ENCODE results near the gene ADD3.

Gene ADD3

DNA sequence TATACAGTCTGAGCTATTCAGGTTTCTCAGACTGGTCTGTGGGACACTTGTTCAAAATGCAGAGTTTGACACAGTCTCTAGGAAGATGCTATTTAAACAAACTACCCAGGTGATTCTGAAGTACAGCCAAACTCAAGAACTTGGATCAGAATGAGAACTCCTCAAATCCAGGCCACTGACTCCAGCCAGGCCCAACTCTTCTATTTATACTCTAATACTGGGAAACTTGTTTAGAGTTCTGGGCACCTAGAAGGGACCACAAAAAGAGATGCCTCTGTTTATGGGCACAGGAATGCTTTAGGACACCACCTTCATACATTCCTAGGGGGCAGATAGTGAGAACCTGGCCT lies 40.1 kb upstream of the ADD3 start:
- H3K4me3 ChIP-seq (ENCODE audit: low read depth, low read length), result no peak overlapping the region
- CTCF ChIA-PET, result interaction anchor here (0.8 to 2.8 kb wide), 5 partner anchors 10 to 170 kb away, joined by 3 to 14 read pairs (median 6); no protein-coding TSS in a partner anchor
- H3K9me3 ChIP-seq (ENCODE audit: control insufficient read depth, insufficient read depth, low read depth, low read length), result no peaks in the 10 kb centered on the region
- H3K27ac ChIP-seq (ENCODE audit: extremely low read depth, low read depth, low read length), result no peak overlapping the region
- POLR2A ChIA-PET, result no interaction called here
- TF ChIP-seq ZNF146 (tag by site-specific recombination; IDR thresholded peaks at IDR 0.05), result no peak
- no peak for TF ChIP-seq ZNF558 (tag by site-specific recombination; IDR thresholded peaks at IDR 0.05)
- TF ChIP-seq ZNF114 (tag by site-specific recombination; IDR thresholded peaks at IDR 0.05), result no peak
- no peak for TF ChIP-seq ZNF174 (tag by site-specific recombination; IDR thresholded peaks at IDR 0.05)
- TF ChIP-seq HOXA7 (CRISPR knock-in tag; IDR thresholded peaks at IDR 0.05; ENCODE audit: borderline replicate concordance), result no peak
- TF ChIP-seq KLF7 (tag by site-specific recombination; IDR thresholded peaks at IDR 0.05; ENCODE audit: borderline replicate concordance), result no peak
- no peak for TF ChIP-seq ZNF140 (tag by site-specific recombination; IDR thresholded peaks at IDR 0.05)
- TF ChIP-seq ZFHX2 (tag by site-specific recombination; conservative IDR thresholded peaks at IDR 0.05), result no peak
- no peak for TF ChIP-seq ZNF37A (tag by site-specific recombination; IDR thresholded peaks at IDR 0.05)
- no peak for TF ChIP-seq GFI1B (tag by site-specific recombination; IDR thresholded peaks at IDR 0.05)
- TF ChIP-seq ZNF394 (tag by site-specific recombination; IDR thresholded peaks at IDR 0.05; ENCODE audit: borderline replicate concordance), result no peak
- TF ChIP-seq ZNF768 (tag by site-specific recombination; IDR thresholded peaks at IDR 0.05), result no peak
- TF ChIP-seq, protein P1, sequence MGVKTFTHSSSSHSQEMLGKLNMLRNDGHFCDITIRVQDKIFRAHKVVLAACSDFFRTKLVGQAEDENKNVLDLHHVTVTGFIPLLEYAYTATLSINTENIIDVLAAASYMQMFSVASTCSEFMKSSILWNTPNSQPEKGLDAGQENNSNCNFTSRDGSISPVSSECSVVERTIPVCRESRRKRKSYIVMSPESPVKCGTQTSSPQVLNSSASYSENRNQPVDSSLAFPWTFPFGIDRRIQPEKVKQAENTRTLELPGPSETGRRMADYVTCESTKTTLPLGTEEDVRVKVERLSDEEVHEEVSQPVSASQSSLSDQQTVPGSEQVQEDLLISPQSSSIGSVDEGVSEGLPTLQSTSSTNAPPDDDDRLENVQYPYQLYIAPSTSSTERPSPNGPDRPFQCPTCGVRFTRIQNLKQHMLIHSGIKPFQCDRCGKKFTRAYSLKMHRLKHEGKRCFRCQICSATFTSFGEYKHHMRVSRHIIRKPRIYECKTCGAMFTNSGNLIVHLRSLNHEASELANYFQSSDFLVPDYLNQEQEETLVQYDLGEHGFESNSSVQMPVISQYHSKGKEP (tag by site-specific recombination; IDR thresholded peaks at IDR 0.05), result no peak
- no peak for TF ChIP-seq ZNF658 (tag by site-specific recombination; IDR thresholded peaks at IDR 0.05)
- TF ChIP-seq, protein P2, sequence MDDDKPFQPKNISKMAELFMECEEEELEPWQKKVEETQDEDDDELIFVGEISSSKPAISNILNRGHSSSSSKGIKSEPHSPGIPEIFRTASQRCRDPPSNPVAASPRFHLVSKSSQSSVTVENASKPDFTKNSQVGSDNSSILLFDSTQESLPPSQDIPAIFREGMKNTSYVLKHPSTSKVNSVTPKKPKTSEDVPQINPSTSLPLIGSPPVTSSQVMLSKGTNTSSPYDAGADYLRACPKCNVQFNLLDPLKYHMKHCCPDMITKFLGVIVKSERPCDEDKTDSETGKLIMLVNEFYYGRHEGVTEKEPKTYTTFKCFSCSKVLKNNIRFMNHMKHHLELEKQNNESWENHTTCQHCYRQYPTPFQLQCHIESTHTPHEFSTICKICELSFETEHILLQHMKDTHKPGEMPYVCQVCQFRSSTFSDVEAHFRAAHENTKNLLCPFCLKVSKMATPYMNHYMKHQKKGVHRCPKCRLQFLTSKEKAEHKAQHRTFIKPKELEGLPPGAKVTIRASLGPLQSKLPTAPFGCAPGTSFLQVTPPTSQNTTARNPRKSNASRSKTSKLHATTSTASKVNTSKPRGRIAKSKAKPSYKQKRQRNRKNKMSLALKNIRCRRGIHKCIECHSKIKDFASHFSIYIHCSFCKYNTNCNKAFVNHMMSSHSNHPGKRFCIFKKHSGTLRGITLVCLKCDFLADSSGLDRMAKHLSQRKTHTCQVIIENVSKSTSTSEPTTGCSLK (tag by site-specific recombination; IDR thresholded peaks at IDR 0.05), result no peak
- no peak for TF ChIP-seq YY1 (tag by site-specific recombination; IDR thresholded peaks at IDR 0.05)
- TF ChIP-seq ZNF169 (tag by site-specific recombination; IDR thresholded peaks at IDR 0.05), result no peak
- no peak for TF ChIP-seq ZBTB21 (tag by site-specific recombination; IDR thresholded peaks at IDR 0.05)
- no peaks in the 10 kb centered on the region for H3K36me3 ChIP-seq (ENCODE audit: control insufficient read depth in 2 of 2, insufficient read depth in 1 of 2, low read length in 2 of 2)
- peaks cover 19% of the 10 kb centered on the region for H3K4me1 ChIP-seq (ENCODE audit: control insufficient read depth, insufficient read depth, low read length)

DNA sequence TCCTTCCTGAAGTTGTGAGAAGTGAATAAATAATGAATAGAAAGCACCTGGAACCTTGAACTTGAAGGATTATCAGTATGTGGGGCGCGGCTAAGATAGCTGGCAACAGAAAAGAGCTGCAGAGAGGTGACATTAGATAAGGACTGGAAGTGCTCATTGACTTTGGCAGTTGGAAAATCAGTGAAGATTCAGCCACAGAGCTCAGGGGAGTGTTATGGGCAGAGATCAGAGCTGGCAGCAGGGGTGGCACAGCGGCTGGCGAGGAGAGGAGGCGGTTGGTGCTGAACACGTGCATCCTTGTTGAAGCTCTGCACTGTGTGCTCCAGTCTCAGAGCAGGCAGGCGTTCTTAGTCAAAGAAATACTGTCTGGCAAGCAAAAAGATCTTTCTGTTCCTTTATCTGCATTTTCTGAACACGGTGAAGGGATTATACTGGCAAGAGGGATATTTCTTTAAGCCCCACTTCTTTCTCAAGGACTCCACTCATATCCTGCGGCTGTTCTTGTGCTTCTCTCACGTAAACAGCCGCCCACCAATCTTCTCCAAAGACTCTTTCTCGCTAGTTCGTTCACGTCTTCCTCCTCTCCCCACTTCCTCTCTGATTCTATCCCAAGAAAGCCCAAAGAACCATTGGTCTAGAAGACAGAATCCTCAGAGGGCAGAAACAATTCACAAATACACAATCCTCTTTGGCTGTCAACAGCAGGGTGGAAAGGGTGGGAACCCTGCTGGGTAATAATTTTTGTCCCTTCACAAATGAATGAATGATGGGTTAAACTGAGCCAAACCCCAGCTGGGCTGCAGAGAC lies 38.6 kb upstream of the ADD3 start:
- CTCF ChIA-PET, result interaction anchor here (0.5 to 2.8 kb wide), 9 partner anchors 9 to 1786 kb away, joined by 3 to 14 read pairs (median 4); no protein-coding TSS in a partner anchor
- no peaks in the 10 kb centered on the region for H3K36me3 ChIP-seq (ENCODE audit: control insufficient read depth in 2 of 2, insufficient read depth in 1 of 2, low read length in 2 of 2)

More for the DNA sequence above, 38.6 kb upstream of the ADD3 start:
- no peaks in the 10 kb centered on the region for H3K9me3 ChIP-seq (ENCODE audit: control insufficient read depth, insufficient read depth, low read depth, low read length)
- H3K27ac ChIP-seq (ENCODE audit: extremely low read depth, low read depth, low read length), result no peak overlapping the region
- H3K4me1 ChIP-seq (ENCODE audit: control insufficient read depth, insufficient read depth, low read length), result peaks cover 19% of the 10 kb centered on the region
- TF ChIP-seq ZNF223 (tag by site-specific recombination; IDR thresholded peaks at IDR 0.05) (no peak), ZBTB48 (tag by site-specific recombination; IDR thresholded peaks at IDR 0.05) (no peak), ZNF514 (tag by site-specific recombination; IDR thresholded peaks at IDR 0.05) (no peak), ZNF791 (tag by site-specific recombination; IDR thresholded peaks at IDR 0.05) (no peak), ZNF169 (tag by site-specific recombination; IDR thresholded peaks at IDR 0.05) (no peak), FEZF1 (tag by site-specific recombination; IDR thresholded peaks at IDR 0.05) (0 out of 2 replicates have a peak, but pooled peaks have one; percentile 14), ZNF138 (tag by site-specific recombination; IDR thresholded peaks at IDR 0.05; ENCODE audit: borderline replicate concordance) (no peak)
- TF ChIP-seq, protein P3, sequence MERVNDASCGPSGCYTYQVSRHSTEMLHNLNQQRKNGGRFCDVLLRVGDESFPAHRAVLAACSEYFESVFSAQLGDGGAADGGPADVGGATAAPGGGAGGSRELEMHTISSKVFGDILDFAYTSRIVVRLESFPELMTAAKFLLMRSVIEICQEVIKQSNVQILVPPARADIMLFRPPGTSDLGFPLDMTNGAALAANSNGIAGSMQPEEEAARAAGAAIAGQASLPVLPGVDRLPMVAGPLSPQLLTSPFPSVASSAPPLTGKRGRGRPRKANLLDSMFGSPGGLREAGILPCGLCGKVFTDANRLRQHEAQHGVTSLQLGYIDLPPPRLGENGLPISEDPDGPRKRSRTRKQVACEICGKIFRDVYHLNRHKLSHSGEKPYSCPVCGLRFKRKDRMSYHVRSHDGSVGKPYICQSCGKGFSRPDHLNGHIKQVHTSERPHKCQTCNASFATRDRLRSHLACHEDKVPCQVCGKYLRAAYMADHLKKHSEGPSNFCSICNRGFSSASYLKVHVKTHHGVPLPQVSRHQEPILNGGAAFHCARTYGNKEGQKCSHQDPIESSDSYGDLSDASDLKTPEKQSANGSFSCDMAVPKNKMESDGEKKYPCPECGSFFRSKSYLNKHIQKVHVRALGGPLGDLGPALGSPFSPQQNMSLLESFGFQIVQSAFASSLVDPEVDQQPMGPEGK (tag by site-specific recombination; IDR thresholded peaks at IDR 0.05), result no peak
- no peak overlapping the region for H3K4me3 ChIP-seq (ENCODE audit: low read depth, low read length)
- POLR2A ChIA-PET, result no interaction called here

Measured in HEK293 (cell line).